CD8-positive, alpha-beta memory T cell (primary cell): ENCODE measurements around the gene TULP3. TPM values are rescaled to one million over a fixed set of nuclear protein-coding genes. Genes with fewer than 3 reads are reported as not detected.

Source experiments
- CTCF ChIA-PET: fragments of 350-600 bp; sonication (Branson Sonifier 250); formaldehyde crosslinking; loops from one replicate; lab custom pipeline; 2021; ENCODE audit warnings: antibody characterized with exemption; lab: Charles Lee
- POLR2A ChIA-PET: fragments of 350-600 bp; sonication (Branson Sonifier 250); formaldehyde crosslinking; loops from one replicate; lab custom pipeline; 2021; ENCODE audit warnings: antibody characterized with exemption; lab: Charles Lee
- DNase-seq, 5 donors: peaks; one replicate each; pipeline versions ENCODE4 v3.0.0 to v3.0.0-alpha.2; 2020 to 2022; ENCODE audit warnings: mixed read lengths in 1 of 5
- H3K27ac ChIP-seq: one replicate; pipeline ENCODE4 v1.7.0; 2013; ENCODE audit warnings: low read depth, mild to moderate bottlenecking, low read length, moderate library complexity
- H3K27me3 ChIP-seq: 2 replicates; pipeline ENCODE4 v1.7.0; 2013; ENCODE audit warnings: low read length, mild to moderate bottlenecking; ENCODE audit not compliant: insufficient read depth, poor library complexity, severe bottlenecking
- H3K36me3 ChIP-seq: 2 replicates; pipeline ENCODE4 v1.7.0; 2013; ENCODE audit warnings: mild to moderate bottlenecking, low read length, moderate library complexity; ENCODE audit not compliant: insufficient read depth
- H3K4me1 ChIP-seq: 2 replicates; pipeline ENCODE4 v1.7.0; 2013; ENCODE audit warnings: mild to moderate bottlenecking, low read length, moderate library complexity; ENCODE audit not compliant: insufficient read depth
- H3K4me3 ChIP-seq: 2 replicates; pipeline ENCODE4 v1.7.0; 2013; ENCODE audit warnings: mild to moderate bottlenecking, low read length
- H3K9me3 ChIP-seq: 2 replicates; pipeline ENCODE4 v1.7.0; 2013; ENCODE audit warnings: mild to moderate bottlenecking, low read length
- H3K27ac Mint-ChIP-seq, 8 donors: one replicate each; pipeline ENCODE4 v1.8.0; 2020 to 2021; ENCODE audit warnings: mixed read lengths in 8 of 8, mild to moderate bottlenecking in 6 of 8, inconsistent platforms in 3 of 8, moderate library complexity in 3 of 8
- H3K27me3 Mint-ChIP-seq, 2 donors: one replicate each; pipeline ENCODE4 v1.8.0; 2020 to 2021; ENCODE audit warnings: mixed read lengths in 2 of 2, mild to moderate bottlenecking in 1 of 2, moderate library complexity in 1 of 2
- H3K36me3 Mint-ChIP-seq, 3 donors: one replicate each; pipeline ENCODE4 v1.8.0; 2020 to 2021; ENCODE audit warnings: mixed read lengths in 3 of 3, inconsistent platforms in 1 of 3, mild to moderate bottlenecking in 1 of 3
- H3K4me1 Mint-ChIP-seq, 3 donors: one replicate each; pipeline ENCODE4 v1.8.0; 2020 to 2021; ENCODE audit warnings: mixed read lengths in 3 of 3, inconsistent platforms in 1 of 3, mild to moderate bottlenecking in 1 of 3
- H3K4me3 Mint-ChIP-seq, 7 donors: one replicate each; pipeline ENCODE4 v1.8.0; 2020 to 2021; ENCODE audit warnings: mixed read lengths in 7 of 7, mild to moderate bottlenecking in 6 of 7, moderate library complexity in 4 of 7, inconsistent platforms in 2 of 7
- H3K9me3 Mint-ChIP-seq, 5 donors: one replicate each; pipeline ENCODE4 v1.8.0; 2020 to 2022; ENCODE audit warnings: mixed read lengths in 5 of 5, mild to moderate bottlenecking in 3 of 5, moderate library complexity in 2 of 5, inconsistent platforms in 1 of 5
- polyA plus RNA-seq: library from polyadenylated mRNA; unstranded; fragments of 300-500 nt; fragmentation: Illumina TruSeq; gene quantifications from one replicate; pipeline ENCODE4 v1.2.3, GENCODE V29; 2021
- total RNA-seq, 2 experiments: library from RNA; stranded (reverse); gene quantifications; one replicate each; pipeline ENCODE4 v1.2.3, GENCODE V29; 2021

TULP3 gene
- total RNA-seq = 1 to 10 TPM; 9.1 to 9.3 TPM
- polyA plus RNA-seq = 9.7 TPM

GRCh38 chr12:2890388-2891239, at the start of gene TULP3:
TSS of gene TULP3 (plus strand) at chr12:2890891. CDS start at chr12:2890948, 57 bp downstream.
- Histone ChIP-seq H3K4me1 (peaks cover 16% of the 10 kb centered on the region), H3K4me3 (peak within 1 kb of the TSS; percentile 94), H3K27ac (peak within 1 kb of the TSS; percentile 79), H3K36me3 (peaks cover 4% of the 10 kb centered on the region), H3K9me3 (no peaks in the 10 kb centered on the region), H3K27me3 (no peaks in the 10 kb centered on the region)
- ChIA-PET POLR2A (interaction anchor here (1.4 to 2.1 kb wide), 2 partner anchors 12 to 14 kb away, joined by 8 to 13 read pairs; partner anchors contain the start of genes FOXM1 and RHNO1), CTCF (interaction anchor here (1.0 to 1.8 kb wide), 3 partner anchors 8 to 12 kb away, joined by 3 to 11 read pairs (median 5); no protein-coding TSS in a partner anchor)
- peak within 1 kb of the TSS; percentile 89 to 98 (median 94) for H3K4me3 Mint-ChIP-seq
- peaks cover 1 to 26% (median 4%) of the 10 kb centered on the region in 3 donors for H3K36me3 Mint-ChIP-seq
- H3K27ac Mint-ChIP-seq = peak within 1 kb of the TSS; percentile 85 to 99 (median 96)
- H3K9me3 Mint-ChIP-seq = no peaks in the 10 kb centered on the region
- H3K27me3 Mint-ChIP-seq = peaks cover 0 to 4% of the 10 kb centered on the region in 2 donors
- H3K4me1 Mint-ChIP-seq = peaks cover 23 to 36% (median 35%) of the 10 kb centered on the region in 3 donors
- DNase-seq = peak; percentile 98 to 99 (median 98)

GRCh38 chr12:2841056-2841650, 49.5 kb upstream of the TULP3 start:
- Mint-ChIP-seq H3K4me3 (no peak overlapping the region), H3K27ac (no peak overlapping the region), H3K36me3 (peaks cover 16 to 68% (median 18%) of the 10 kb centered on the region in 3 donors), H3K27me3 (no peaks in the 10 kb centered on the region), H3K4me1 (no peaks in the 10 kb centered on the region), H3K9me3 (no peaks in the 10 kb centered on the region)
- Histone ChIP-seq H3K27ac (no peak overlapping the region), H3K27me3 (no peaks in the 10 kb centered on the region), H3K4me1 (no peaks in the 10 kb centered on the region), H3K4me3 (no peak overlapping the region), H3K9me3 (no peaks in the 10 kb centered on the region), H3K36me3 (peaks cover 16% of the 10 kb centered on the region)
- POLR2A ChIA-PET = no interaction called here
- CTCF ChIA-PET = no interaction called here
- no peak for DNase-seq

- no peaks in the 10 kb centered on the region for H3K27me3 ChIP-seq
- H3K4me1 ChIP-seq = no peaks in the 10 kb centered on the region
- H3K4me1 Mint-ChIP-seq = no peaks in the 10 kb centered on the region
- ChIA-PET POLR2A (no interaction called here), CTCF (no interaction called here)
- H3K36me3 ChIP-seq = peaks cover 13% of the 10 kb centered on the region
- H3K27ac Mint-ChIP-seq = no peak overlapping the region
- H3K27me3 Mint-ChIP-seq = no peaks in the 10 kb centered on the region
- H3K9me3 ChIP-seq = no peaks in the 10 kb centered on the region
- no peak overlapping the region for H3K4me3 Mint-ChIP-seq
- DNase-seq = no peak
- no peaks in the 10 kb centered on the region for H3K9me3 Mint-ChIP-seq
- peaks cover 16 to 69% (median 16%) of the 10 kb centered on the region in 3 donors for H3K36me3 Mint-ChIP-seq
- H3K27ac ChIP-seq = no peak overlapping the region
- no peak overlapping the region for H3K4me3 ChIP-seq
Observed at GRCh38 chr12:2842948-2843347, 47.7 kb upstream of the TULP3 start.

GRCh38 chr12:2844786-2845185, 45.9 kb upstream of the TULP3 start:
- no peaks in the 10 kb centered on the region for H3K9me3 Mint-ChIP-seq
- no peaks in the 10 kb centered on the region for H3K27me3 Mint-ChIP-seq
- H3K9me3 ChIP-seq = no peaks in the 10 kb centered on the region
- H3K36me3 Mint-ChIP-seq = peaks cover 8 to 70% (median 11%) of the 10 kb centered on the region in 3 donors
- no peak overlapping the region for H3K4me3 ChIP-seq
- POLR2A ChIA-PET = no interaction called here
- no peaks in the 10 kb centered on the region for H3K27me3 ChIP-seq
- H3K27ac ChIP-seq = no peak overlapping the region
- peak overlapping the region in 2 of 8 donors; percentile 42 to 66 for H3K27ac Mint-ChIP-seq
- H3K36me3 ChIP-seq = peaks cover 5% of the 10 kb centered on the region
- H3K4me3 Mint-ChIP-seq = peak overlapping the region in 1 of 7 donors; percentile 42
- no peaks in the 10 kb centered on the region for H3K4me1 Mint-ChIP-seq
- H3K4me1 ChIP-seq = no peaks in the 10 kb centered on the region
- no peak for DNase-seq
- CTCF ChIA-PET = interaction anchor here (1.3 kb wide), 1 partner anchor 41 kb away, joined by 4 read pairs; no protein-coding TSS in a partner anchor

GRCh38 chr12:2845280-2845679, 45.4 kb upstream of the TULP3 start:
- Mint-ChIP-seq H3K27me3 (no peaks in the 10 kb centered on the region), H3K4me1 (no peaks in the 10 kb centered on the region), H3K4me3 (no peak overlapping the region), H3K27ac (peak overlapping the region in 1 of 8 donors; percentile 17), H3K36me3 (peaks cover 5 to 69% (median 9%) of the 10 kb centered on the region in 3 donors), H3K9me3 (no peaks in the 10 kb centered on the region)
- Histone ChIP-seq H3K4me1 (no peaks in the 10 kb centered on the region), H3K27ac (no peak overlapping the region), H3K9me3 (no peaks in the 10 kb centered on the region), H3K27me3 (no peaks in the 10 kb centered on the region), H3K4me3 (no peak overlapping the region), H3K36me3 (peaks cover 5% of the 10 kb centered on the region)
- POLR2A ChIA-PET = no interaction called here
- CTCF ChIA-PET = interaction anchor here (1.3 kb wide), 1 partner anchor 41 kb away, joined by 4 read pairs; no protein-coding TSS in a partner anchor
- DNase-seq = no peak

- Histone ChIP-seq H3K27ac (no peak overlapping the region), H3K36me3 (no peaks in the 10 kb centered on the region), H3K4me1 (no peaks in the 10 kb centered on the region), H3K4me3 (no peak overlapping the region), H3K9me3 (no peaks in the 10 kb centered on the region), H3K27me3 (no peaks in the 10 kb centered on the region)
- Mint-ChIP-seq H3K9me3 (no peaks in the 10 kb centered on the region), H3K27ac (no peak overlapping the region), H3K36me3 (peaks cover 0 to 64% (median 8%) of the 10 kb centered on the region in 3 donors), H3K4me1 (no peaks in the 10 kb centered on the region), H3K4me3 (no peak overlapping the region), H3K27me3 (no peaks in the 10 kb centered on the region)
- ChIA-PET CTCF (interaction anchor here (1.0 kb wide), 1 partner anchor 93 kb away, joined by 3 read pairs; no protein-coding TSS in a partner anchor), POLR2A (no interaction called here)
- DNase-seq = no peak
Observed at GRCh38 chr12:2851931-2852330, 38.8 kb upstream of the TULP3 start.

- Histone ChIP-seq H3K4me3 (no peak overlapping the region), H3K4me1 (no peaks in the 10 kb centered on the region), H3K9me3 (no peaks in the 10 kb centered on the region), H3K36me3 (no peaks in the 10 kb centered on the region), H3K27me3 (no peaks in the 10 kb centered on the region), H3K27ac (no peak overlapping the region)
- peaks cover 0 to 64% (median 10%) of the 10 kb centered on the region in 3 donors for H3K36me3 Mint-ChIP-seq
- CTCF ChIA-PET = interaction anchor here (1.3 kb wide), 1 partner anchor 16 kb away, joined by 3 read pairs; no protein-coding TSS in a partner anchor
- no peaks in the 10 kb centered on the region for H3K9me3 Mint-ChIP-seq
- POLR2A ChIA-PET = no interaction called here
- no peak overlapping the region for H3K27ac Mint-ChIP-seq
- H3K27me3 Mint-ChIP-seq = no peaks in the 10 kb centered on the region
- no peaks in the 10 kb centered on the region for H3K4me1 Mint-ChIP-seq
- H3K4me3 Mint-ChIP-seq = no peak overlapping the region
- DNase-seq = peak in 3 of 5 donors; percentile 7 to 17 (median 12)
Observed at GRCh38 chr12:2853626-2854025, 37.1 kb upstream of the TULP3 start.
